Vagina (tissue), 2 donors: ENCODE measurements around the gene GRB2. TPM values are rescaled to one million over a fixed set of nuclear protein-coding genes. Genes with fewer than 3 reads are reported as not detected.

Experiments
- DNase-seq, 2 donors: peaks; one replicate each; pipeline ENCODE4 v3.0.0-alpha.2; 2017; ENCODE audit errors: extremely low spot score in 2 of 2
- H3K27ac ChIP-seq: fragments of 200-600 bp; sonication (generic); one replicate; pipeline ENCODE4 v1.5.1; 2019
- H3K27me3 ChIP-seq: fragments of 200-600 bp; sonication (generic); one replicate; pipeline ENCODE4 v1.5.1; 2019
- H3K36me3 ChIP-seq, 2 donors: fragments of 200-600 bp; sonication (generic); one replicate each; pipeline ENCODE4 v1.5.1; 2017 to 2019
- H3K4me1 ChIP-seq: fragments of 200-600 bp; sonication (generic); one replicate; pipeline ENCODE4 v1.5.1; 2019
- H3K4me3 ChIP-seq, 2 donors: fragments of 200-600 bp; sonication (generic); 1 replicate in 1 of 2; 2 replicates in 1 of 2; pipeline ENCODE4 v1.5.1; 2016 to 2019
- H3K9me3 ChIP-seq: fragments of 200-600 bp; sonication (generic); one replicate; pipeline ENCODE4 v1.5.1; 2019
- POLR2A ChIP-seq, 2 donors: fragments of 450-650 bp; IDR thresholded peaks; one replicate each; pipeline ENCODE4 v1.6.1; 2017; ENCODE audit warnings: antibody characterized with exemption in 2 of 2, mild to moderate bottlenecking in 2 of 2, moderate library complexity in 2 of 2
- POLR2AphosphoS5 ChIP-seq, 2 donors: sonication (generic); formaldehyde crosslinking; IDR thresholded peaks; one replicate each; pipeline ENCODE4 v1.9.0; 2017; ENCODE audit warnings: antibody characterized with exemption in 2 of 2, mild to moderate bottlenecking in 2 of 2, low read depth in 1 of 2; ENCODE audit not compliant: insufficient read depth in 1 of 2
- intact Hi-C: fragments of 100-400 bp; cut with DNase I; formaldehyde crosslinking; loops from one replicate; pipeline ENCODE4 v1.15.1; 2023
- total RNA-seq: library from RNA; depleted of rRNA; stranded (reverse); fragments of >200 nt; gene quantifications from one replicate; pipeline ENCODE4 v1.2.3, GENCODE V29; 2016
- TF ChIP-seq, protein P1 (sequence below), 3 experiments: fragments of 450-650 bp in 2 of 3; fragments of 200-600 bp in 1 of 3; sonication (generic) in 1 of 3; IDR thresholded peaks; one replicate each; pipeline ENCODE4 v1.5.1; 2017 to 2019; ENCODE audit warnings: antibody characterized with exemption in 3 of 3, mild to moderate bottlenecking in 2 of 3, moderate library complexity in 2 of 3

GRB2 gene
- total RNA-seq, 1 donor from 2014 or later = 71.9 TPM

GRCh38 chr17:75315541-75316243 is 89.8 kb downstream of the GRB2 start:
- H3K36me3 ChIP-seq = peaks cover 0 to 17% of the 10 kb centered on the region in 2 donors
- H3K4me1 ChIP-seq = no peaks in the 10 kb centered on the region
- no peaks in the 10 kb centered on the region for H3K27me3 ChIP-seq
- no peak for DNase-seq
- H3K9me3 ChIP-seq = no peaks in the 10 kb centered on the region
- TF ChIP-seq POLR2A (IDR thresholded peaks at IDR 0.05) (no peak), POLR2AphosphoS5 (IDR thresholded peaks at IDR 0.05; ENCODE audit: insufficient read depth in 1 of 2, low read depth in 1 of 2) (no peak)
- TF ChIP-seq, protein P1, sequence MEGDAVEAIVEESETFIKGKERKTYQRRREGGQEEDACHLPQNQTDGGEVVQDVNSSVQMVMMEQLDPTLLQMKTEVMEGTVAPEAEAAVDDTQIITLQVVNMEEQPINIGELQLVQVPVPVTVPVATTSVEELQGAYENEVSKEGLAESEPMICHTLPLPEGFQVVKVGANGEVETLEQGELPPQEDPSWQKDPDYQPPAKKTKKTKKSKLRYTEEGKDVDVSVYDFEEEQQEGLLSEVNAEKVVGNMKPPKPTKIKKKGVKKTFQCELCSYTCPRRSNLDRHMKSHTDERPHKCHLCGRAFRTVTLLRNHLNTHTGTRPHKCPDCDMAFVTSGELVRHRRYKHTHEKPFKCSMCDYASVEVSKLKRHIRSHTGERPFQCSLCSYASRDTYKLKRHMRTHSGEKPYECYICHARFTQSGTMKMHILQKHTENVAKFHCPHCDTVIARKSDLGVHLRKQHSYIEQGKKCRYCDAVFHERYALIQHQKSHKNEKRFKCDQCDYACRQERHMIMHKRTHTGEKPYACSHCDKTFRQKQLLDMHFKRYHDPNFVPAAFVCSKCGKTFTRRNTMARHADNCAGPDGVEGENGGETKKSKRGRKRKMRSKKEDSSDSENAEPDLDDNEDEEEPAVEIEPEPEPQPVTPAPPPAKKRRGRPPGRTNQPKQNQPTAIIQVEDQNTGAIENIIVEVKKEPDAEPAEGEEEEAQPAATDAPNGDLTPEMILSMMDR (IDR thresholded peaks at IDR 0.05) = no peak
- H3K4me3 ChIP-seq = no peak overlapping the region
- H3K27ac ChIP-seq = no peak overlapping the region
- intact Hi-C loops = no loop called here

- Histone ChIP-seq H3K27ac (no peak overlapping the region), H3K27me3 (no peaks in the 10 kb centered on the region), H3K4me3 (no peak overlapping the region), H3K36me3 (peaks cover 0 to 6% of the 10 kb centered on the region in 2 donors), H3K4me1 (no peaks in the 10 kb centered on the region), H3K9me3 (no peaks in the 10 kb centered on the region)
- intact Hi-C loops = no loop called here
- TF ChIP-seq, protein P1 (IDR thresholded peaks at IDR 0.05) = no peak
- TF ChIP-seq POLR2AphosphoS5 (IDR thresholded peaks at IDR 0.05; ENCODE audit: insufficient read depth in 1 of 2, low read depth in 1 of 2) = no peak
- DNase-seq = no peak
Observed at GRCh38 chr17:75313941-75314551, 91.4 kb downstream of the GRB2 start.

GRCh38 chr17:75308732-75309629 is 96.5 kb downstream of the GRB2 start:
- H3K27ac ChIP-seq = no peak overlapping the region
- no peaks in the 10 kb centered on the region for H3K27me3 ChIP-seq
- no peak for DNase-seq
- intact Hi-C loops = no loop called here
- TF ChIP-seq, protein P1 (IDR thresholded peaks at IDR 0.05) = no peak
- TF ChIP-seq POLR2A (IDR thresholded peaks at IDR 0.05) (no peak), POLR2AphosphoS5 (IDR thresholded peaks at IDR 0.05; ENCODE audit: insufficient read depth in 1 of 2, low read depth in 1 of 2) (no peak)
- H3K4me3 ChIP-seq = no peak overlapping the region
- no peaks in the 10 kb centered on the region for H3K4me1 ChIP-seq
- H3K9me3 ChIP-seq = no peaks in the 10 kb centered on the region
- H3K36me3 ChIP-seq = no peaks in the 10 kb centered on the region

DNA sequence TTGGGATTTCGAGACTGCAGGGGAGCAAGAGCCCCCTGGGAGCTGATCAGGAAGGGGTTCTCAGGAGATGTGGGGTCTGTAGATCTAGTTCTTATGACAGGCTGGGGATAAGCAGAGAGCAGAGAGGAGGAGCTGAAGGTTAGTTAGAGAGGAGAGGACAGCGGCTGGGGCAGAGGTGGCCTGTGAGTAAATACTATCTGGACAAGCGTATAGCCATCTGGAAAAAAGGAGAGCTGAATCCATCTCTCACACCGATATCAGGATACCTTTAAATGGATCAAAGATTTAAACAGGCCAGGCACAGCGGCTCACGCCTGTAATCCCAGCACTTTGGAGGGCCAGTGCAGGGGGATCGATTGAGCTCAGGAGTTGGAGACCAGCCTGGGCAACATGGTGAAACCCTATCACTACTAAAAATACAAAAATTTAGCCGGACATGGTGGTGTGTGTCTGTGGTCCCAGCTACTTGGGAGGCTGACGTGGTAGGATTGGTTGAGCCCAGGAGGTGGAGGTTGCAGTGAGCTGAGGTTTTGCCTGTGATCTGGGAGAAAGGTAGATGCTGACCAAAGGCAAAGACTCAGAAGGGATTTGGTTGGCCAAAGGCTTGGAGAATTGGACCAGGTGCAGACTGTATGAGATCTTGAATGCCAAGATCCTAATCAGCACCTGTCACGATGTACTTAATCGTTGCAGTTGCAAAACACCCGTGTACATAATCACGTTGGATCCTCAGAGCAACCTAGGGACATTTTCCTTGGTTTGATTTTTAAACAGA is 97.3 kb downstream of the GRB2 start:
- TF ChIP-seq POLR2AphosphoS5 (IDR thresholded peaks at IDR 0.05; ENCODE audit: insufficient read depth in 1 of 2, low read depth in 1 of 2) (no peak), POLR2A (IDR thresholded peaks at IDR 0.05) (no peak)
- TF ChIP-seq, protein P1 (IDR thresholded peaks at IDR 0.05) = no peak
- no peaks in the 10 kb centered on the region for H3K9me3 ChIP-seq
- DNase-seq = no peak
- no peaks in the 10 kb centered on the region for H3K4me1 ChIP-seq
- no peaks in the 10 kb centered on the region for H3K27me3 ChIP-seq
- intact Hi-C loops = no loop called here
- no peaks in the 10 kb centered on the region for H3K36me3 ChIP-seq
- no peak overlapping the region for H3K27ac ChIP-seq
- H3K4me3 ChIP-seq = no peak overlapping the region
